Measurements from ENCODE around the gene KLK7.

KLK7 gene

DNA sequence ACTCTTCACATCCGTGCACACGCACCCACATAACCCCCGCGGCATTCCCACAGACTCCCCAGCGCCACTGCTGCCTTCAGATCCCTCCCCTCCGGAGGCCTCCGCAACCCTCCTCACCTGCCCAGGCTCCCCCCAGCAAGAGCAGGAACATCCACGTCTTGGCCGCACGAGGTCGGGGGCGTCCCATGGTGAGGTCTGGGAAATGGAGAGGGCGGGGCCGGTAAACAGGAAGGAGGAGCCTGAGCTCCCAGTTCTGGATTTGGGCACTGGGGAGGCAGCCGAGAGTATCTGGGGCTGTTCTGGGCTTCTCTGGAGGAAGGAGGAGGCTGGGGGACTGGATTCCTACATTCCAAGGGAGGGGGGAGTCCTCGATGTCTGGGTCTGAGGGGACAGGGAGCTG, 17.3 kb upstream of the KLK7 start:
- H3F3A ChIP-seq (ENCODE audit: insufficient read depth, low read length), result no peaks in the 10 kb centered on the region
- H3K4me3 ChIP-seq (ENCODE audit: low read length), result no peak overlapping the region
- no peak overlapping the region for H3K4me2 ChIP-seq (ENCODE audit: low read depth, low read length)
- no peak for DNase-seq
- H3K27me3 ChIP-seq (replicated peaks; ENCODE audit: insufficient read depth, low read length), result peaks cover 6% of the 10 kb centered on the region; the same call in 1 of the 2 replicates
- no peaks in the 10 kb centered on the region for H3K36me3 ChIP-seq (replicated peaks; ENCODE audit: insufficient read depth, low read length)
- no peak overlapping the region for H2AFZ ChIP-seq (ENCODE audit: low read length)
- TF ChIP-seq, protein P1, sequence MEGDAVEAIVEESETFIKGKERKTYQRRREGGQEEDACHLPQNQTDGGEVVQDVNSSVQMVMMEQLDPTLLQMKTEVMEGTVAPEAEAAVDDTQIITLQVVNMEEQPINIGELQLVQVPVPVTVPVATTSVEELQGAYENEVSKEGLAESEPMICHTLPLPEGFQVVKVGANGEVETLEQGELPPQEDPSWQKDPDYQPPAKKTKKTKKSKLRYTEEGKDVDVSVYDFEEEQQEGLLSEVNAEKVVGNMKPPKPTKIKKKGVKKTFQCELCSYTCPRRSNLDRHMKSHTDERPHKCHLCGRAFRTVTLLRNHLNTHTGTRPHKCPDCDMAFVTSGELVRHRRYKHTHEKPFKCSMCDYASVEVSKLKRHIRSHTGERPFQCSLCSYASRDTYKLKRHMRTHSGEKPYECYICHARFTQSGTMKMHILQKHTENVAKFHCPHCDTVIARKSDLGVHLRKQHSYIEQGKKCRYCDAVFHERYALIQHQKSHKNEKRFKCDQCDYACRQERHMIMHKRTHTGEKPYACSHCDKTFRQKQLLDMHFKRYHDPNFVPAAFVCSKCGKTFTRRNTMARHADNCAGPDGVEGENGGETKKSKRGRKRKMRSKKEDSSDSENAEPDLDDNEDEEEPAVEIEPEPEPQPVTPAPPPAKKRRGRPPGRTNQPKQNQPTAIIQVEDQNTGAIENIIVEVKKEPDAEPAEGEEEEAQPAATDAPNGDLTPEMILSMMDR (IDR thresholded peaks at IDR 0.05; ENCODE audit: low read length), result no peak
- TF ChIP-seq EZH2phosphoT487 (IDR thresholded peaks at IDR 0.05; ENCODE audit: low read length) (no peak), EZH2 (optimal IDR thresholded peaks at IDR 0.05; ENCODE audit: low read depth, low read length) (no peak)
- H3K9ac ChIP-seq (ENCODE audit: low read length), result no peak overlapping the region
- no peaks in the 10 kb centered on the region for H3K4me1 ChIP-seq (ENCODE audit: low read length)
- no peaks in the 10 kb centered on the region for H3K9me2 ChIP-seq (replicated peaks; ENCODE audit: insufficient read depth, low read length)
- H3K79me2 ChIP-seq (ENCODE audit: low read length), result no peaks in the 10 kb centered on the region
- H4K20me1 ChIP-seq (ENCODE audit: insufficient read depth, low read length), result no peaks in the 10 kb centered on the region
- H3K9me3 ChIP-seq (replicated peaks; ENCODE audit: insufficient read depth, low read length), result no peaks in the 10 kb centered on the region; the same call in 1 of the 2 replicates
- no peak overlapping the region for H3K27ac ChIP-seq (ENCODE audit: low read length)

DNA sequence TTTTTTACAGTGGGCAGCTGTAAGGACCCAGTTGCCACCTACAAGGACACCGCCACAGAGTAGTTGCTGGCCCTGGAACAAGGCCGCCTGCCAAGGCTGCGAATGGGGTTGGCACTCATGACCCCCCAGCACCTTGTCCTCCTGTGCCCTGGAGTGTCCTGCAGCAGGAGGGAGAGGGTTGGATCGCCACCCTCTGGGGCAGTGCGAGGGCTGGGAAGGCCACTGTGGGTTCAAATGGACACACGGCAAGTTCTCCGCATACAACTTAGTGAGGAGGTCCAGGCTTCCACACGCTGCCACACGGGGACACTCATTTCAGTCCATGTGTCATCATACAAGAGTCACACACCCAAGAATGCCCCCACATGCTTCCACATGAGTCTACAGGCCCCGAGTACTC, 16.7 kb upstream of the KLK7 start:
- H3K79me2 ChIP-seq (ENCODE audit: low read length), result no peaks in the 10 kb centered on the region
- TF ChIP-seq EZH2phosphoT487 (IDR thresholded peaks at IDR 0.05; ENCODE audit: low read length) (no peak), EZH2 (optimal IDR thresholded peaks at IDR 0.05; ENCODE audit: low read depth, low read length) (no peak)
- TF ChIP-seq, protein P1 (IDR thresholded peaks at IDR 0.05; ENCODE audit: low read length), result no peak
- no peak for DNase-seq
- no peaks in the 10 kb centered on the region for H3K36me3 ChIP-seq (replicated peaks; ENCODE audit: insufficient read depth, low read length)
- no peaks in the 10 kb centered on the region for H3K4me1 ChIP-seq (ENCODE audit: low read length)
- no peak overlapping the region for H3K4me2 ChIP-seq (ENCODE audit: low read depth, low read length)
- peaks cover 6% of the 10 kb centered on the region; the same call in 1 of the 2 replicates for H3K27me3 ChIP-seq (replicated peaks; ENCODE audit: insufficient read depth, low read length)
- no peaks in the 10 kb centered on the region for H4K20me1 ChIP-seq (ENCODE audit: insufficient read depth, low read length)
- no peaks in the 10 kb centered on the region for H3K9me2 ChIP-seq (replicated peaks; ENCODE audit: insufficient read depth, low read length)
- no peaks in the 10 kb centered on the region for H3F3A ChIP-seq (ENCODE audit: insufficient read depth, low read length)
- no peak overlapping the region for H2AFZ ChIP-seq (ENCODE audit: low read length)
- no peak overlapping the region for H3K9ac ChIP-seq (ENCODE audit: low read length)
- H3K9me3 ChIP-seq (replicated peaks; ENCODE audit: insufficient read depth, low read length), result no peaks in the 10 kb centered on the region; the same call in 1 of the 2 replicates
- H3K27ac ChIP-seq (ENCODE audit: low read length), result no peak overlapping the region
- no peak overlapping the region for H3K4me3 ChIP-seq (ENCODE audit: low read length)

DNA sequence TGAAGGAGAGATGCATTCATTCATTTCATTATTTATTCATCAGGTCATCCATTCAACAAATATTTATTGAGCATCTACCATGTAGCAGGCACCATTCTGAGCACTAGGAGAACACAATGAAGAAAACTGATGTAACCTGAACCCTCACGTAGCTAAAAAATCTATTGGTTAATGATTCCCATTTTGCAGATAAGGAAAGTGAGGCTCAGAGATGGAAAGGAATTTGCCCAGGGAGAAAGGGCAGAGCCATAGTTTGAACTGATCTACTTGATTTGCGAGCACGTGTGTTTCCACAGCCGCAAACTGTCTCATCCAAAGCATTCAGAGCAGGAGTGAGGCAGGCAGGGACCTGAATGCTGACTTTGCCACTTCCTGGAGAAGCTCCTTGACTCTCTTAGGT, 15.0 kb upstream of the KLK7 start:
- no peaks in the 10 kb centered on the region for H3K4me1 ChIP-seq (ENCODE audit: low read length)
- peaks cover 6% of the 10 kb centered on the region; the same call in 1 of the 2 replicates for H3K27me3 ChIP-seq (replicated peaks; ENCODE audit: insufficient read depth, low read length)
- H3K27ac ChIP-seq (ENCODE audit: low read length), result no peak overlapping the region
- no peak for DNase-seq
- H3K9me3 ChIP-seq (replicated peaks; ENCODE audit: insufficient read depth, low read length), result no peaks in the 10 kb centered on the region; the same call in 1 of the 2 replicates
- no peak overlapping the region for H2AFZ ChIP-seq (ENCODE audit: low read length)
- no peaks in the 10 kb centered on the region for H3F3A ChIP-seq (ENCODE audit: insufficient read depth, low read length)
- no peak overlapping the region for H3K4me3 ChIP-seq (ENCODE audit: low read length)
- H3K9ac ChIP-seq (ENCODE audit: low read length), result no peak overlapping the region
- H3K79me2 ChIP-seq (ENCODE audit: low read length), result no peaks in the 10 kb centered on the region
- no peak overlapping the region for H3K4me2 ChIP-seq (ENCODE audit: low read depth, low read length)
- H3K9me2 ChIP-seq (replicated peaks; ENCODE audit: insufficient read depth, low read length), result no peaks in the 10 kb centered on the region
- no peaks in the 10 kb centered on the region for H3K36me3 ChIP-seq (replicated peaks; ENCODE audit: insufficient read depth, low read length)
- H4K20me1 ChIP-seq (ENCODE audit: insufficient read depth, low read length), result no peaks in the 10 kb centered on the region
- TF ChIP-seq EZH2phosphoT487 (IDR thresholded peaks at IDR 0.05; ENCODE audit: low read length) (no peak), EZH2 (optimal IDR thresholded peaks at IDR 0.05; ENCODE audit: low read depth, low read length) (no peak)
- TF ChIP-seq, protein P1 (IDR thresholded peaks at IDR 0.05; ENCODE audit: low read length), result no peak
